RWPE1 (cell line): ENCODE results near the gene MKNK2.

ENCODE experiments used
- CTCF ChIA-PET: fragments of 350-600 bp; sonication (Branson Sonifier 250); formaldehyde crosslinking; extraction: SDS; loops from one replicate; lab custom pipeline; 2021; lab: Yijun Ruan, JAX
- POLR2A ChIA-PET: fragments of 400-600 bp; formaldehyde crosslinking; extraction: SDS; loops from one replicate; lab custom pipeline; 2020; ENCODE audit warnings: antibody characterized with exemption; ENCODE audit not compliant: low non-redundant PET; lab: Yijun Ruan, JAX
- DNase-seq: peaks from one replicate; pipeline ENCODE4 v3.0.0; 2012; ENCODE audit warnings: low spot score
- H3K27ac ChIP-seq: fragments of 450-650 bp; 2 replicates; pipeline ENCODE4 v1.5.1; 2017
- CTCF ChIP-seq: fragments of 450-650 bp; conservative IDR thresholded peaks from 2 replicates; pipeline ENCODE4 v1.5.1; 2017; ENCODE audit warnings: low read depth, mild to moderate bottlenecking

MKNK2 gene

GRCh38 chr19:2040647-2041432 is 10.2 kb downstream of the MKNK2 start:
- H3K27ac ChIP-seq, result peak overlapping the region; percentile 100
- no peak for DNase-seq
- ChIA-PET POLR2A (no interaction called here), CTCF (no interaction called here)
- TF ChIP-seq CTCF, result no peak

GRCh38 chr19:2039959-2040646 is 10.9 kb downstream of the MKNK2 start:
- DNase-seq, result no peak
- POLR2A ChIA-PET, result no interaction called here
- peak overlapping the region; percentile 100 for H3K27ac ChIP-seq
- CTCF ChIA-PET, result interaction anchor here (0.5 kb wide), 1 partner anchor 27 kb away, joined by 3 read pairs; no protein-coding TSS in a partner anchor
- no peak for TF ChIP-seq CTCF

GRCh38 chr19:2039089-2039958 is 11.7 kb downstream of the MKNK2 start:
- TF ChIP-seq CTCF, result no peak
- ChIA-PET CTCF (interaction anchor here (0.5 to 1.5 kb wide), 4 partner anchors 19 to 1020 kb away, joined by 3 read pairs; no protein-coding TSS in a partner anchor), POLR2A (no interaction called here)
- DNase-seq, result no peak
- peak overlapping the region; percentile 100 for H3K27ac ChIP-seq

GRCh38 chr19:2038284-2039088 is 12.6 kb downstream of the MKNK2 start:
- CTCF ChIA-PET, result interaction anchor here (0.6 to 1.5 kb wide), 4 partner anchors 18 to 1019 kb away, joined by 3 read pairs; no protein-coding TSS in a partner anchor
- DNase-seq, result no peak

GRCh38 chr19:2037651-2038255 is 13.3 kb downstream of the MKNK2 start:
- CTCF ChIA-PET, result interaction anchor here (0.6 to 1.5 kb wide), 3 partner anchors 31 to 203 kb away, joined by 3 read pairs; no protein-coding TSS in a partner anchor
- POLR2A ChIA-PET, result no interaction called here

More at GRCh38 chr19:2038284-2039088, 12.6 kb downstream of the MKNK2 start:
- POLR2A ChIA-PET, result no interaction called here
- no peak for TF ChIP-seq CTCF
- peak overlapping the region; percentile 100 for H3K27ac ChIP-seq

More at GRCh38 chr19:2037651-2038255, 13.3 kb downstream of the MKNK2 start:
- no peak for DNase-seq
- H3K27ac ChIP-seq, result peak overlapping the region; percentile 100
- TF ChIP-seq CTCF, result no peak
